GM12878 (cell line): Measurements from ENCODE around the gene ZMYND19. TPM values are rescaled to one million over a fixed set of nuclear protein-coding genes. Genes with fewer than 3 reads are reported as not detected.
"Not testable (repeated sequence)": the region's sequence is repeated elsewhere in the genome, so short reads cannot be mapped to it uniquely, and the experiment has no call there.

Experiments used
- ATAC-seq: fragments of 200-7000 bp; cut with Tn5 transposase; 3 replicates; pipeline ENCODE4 v1.9.1; 2020; ENCODE audit warnings: mild to moderate bottlenecking, moderate library complexity
- BruUV-seq: library from RNA; stranded (reverse); fragments of 400-500 nt; replicated peaks from 2 replicates; lab custom pipeline; 2021; lab: Mats Ljungman, UMichigan
- CTCF ChIA-PET: fragments of 300-600 bp; sonication (Branson Sonifier 250); formaldehyde crosslinking; extraction: SDS; loops from one replicate; lab custom pipeline; 2021; ENCODE audit warnings: inconsistent platforms; lab: Yijun Ruan, JAX
- POLR2A ChIA-PET: fragments of 350-600 bp; formaldehyde crosslinking; extraction: SDS; loops from one replicate; lab custom pipeline; 2021; ENCODE audit warnings: inconsistent platforms; lab: Charles Lee
- RAD21 ChIA-PET: fragments of 300-600 bp; sonication (Branson Sonifier 250); formaldehyde crosslinking; loops from one replicate; lab custom pipeline; 2023; ENCODE audit warnings: antibody characterized with exemption; ENCODE audit not compliant: unreplicated experiment; lab: Charles Lee
- SMC1A ChIA-PET: fragments of 300-600 bp; sonication (Branson Sonifier 250); formaldehyde crosslinking; loops from one replicate; lab custom pipeline; 2023; ENCODE audit not compliant: unreplicated experiment, uncharacterized antibody; lab: Charles Lee
- DNase-seq: peaks from one replicate; pipeline ENCODE4 v3.0.0-alpha.2; 2011; ENCODE audit warnings: low read depth, low spot score
- FAIRE-seq: peaks from 3 replicates; lab custom pipeline; 2011; peaks lifted over from hg19 to GRCh38; lab: Jason Lieb, UNC
- H2AFZ ChIP-seq: 2 replicates; pipeline ENCODE4 v1.6.0; 2011; ENCODE audit warnings: low read depth, low read length, control low read depth; ENCODE audit not compliant: control insufficient read depth
- H3K27ac ChIP-seq: 2 replicates; pipeline ENCODE4 v1.5.1; 2011; ENCODE audit warnings: control low read depth; ENCODE audit not compliant: control insufficient read depth, insufficient read depth
- H3K27me3 ChIP-seq, 2 experiments: replicated peaks in 1 of 2; 2 replicates each; pipeline versions ENCODE4 v1.6.0 to v1.6.1; 2011; ENCODE audit warnings: low read length in 1 of 2; ENCODE audit not compliant: control insufficient read depth in 2 of 2, insufficient read depth in 2 of 2
- H3K36me3 ChIP-seq, 2 experiments: 2 replicates each; pipeline ENCODE4 v1.5.1; 2011; ENCODE audit warnings: low read length in 1 of 2; ENCODE audit not compliant: control insufficient read depth in 2 of 2, insufficient read depth in 2 of 2
- H3K4me1 ChIP-seq: 2 replicates; pipeline ENCODE4 v1.6.1; 2011; ENCODE audit warnings: mild to moderate bottlenecking, low read length, moderate library complexity, mixed read lengths; ENCODE audit not compliant: control insufficient read depth, insufficient read depth
- H3K4me2 ChIP-seq: 2 replicates; pipeline ENCODE4 v1.6.0; 2011; ENCODE audit warnings: control low read depth; ENCODE audit not compliant: control insufficient read depth, insufficient read depth
- H3K4me3 ChIP-seq: fragments of 200-600 bp; sonication (generic); 2 replicates; pipeline ENCODE4 v1.5.1; 2016
- H3K79me2 ChIP-seq: 2 replicates; pipeline ENCODE4 v1.6.0; 2011; ENCODE audit warnings: low read length; ENCODE audit not compliant: control insufficient read depth, insufficient read depth
- H3K9ac ChIP-seq: 2 replicates; pipeline ENCODE4 v1.8.0; 2011; ENCODE audit warnings: low read length, control low read depth, mixed read lengths; ENCODE audit not compliant: control insufficient read depth, insufficient read depth
- H3K9me3 ChIP-seq: replicated peaks from 3 replicates; pipeline ENCODE4 v1.5.1; 2011; ENCODE audit warnings: mild to moderate bottlenecking, low read length; ENCODE audit not compliant: control insufficient read depth, insufficient read depth
- H4K20me1 ChIP-seq: 2 replicates; pipeline ENCODE4 v1.6.0; 2011; ENCODE audit not compliant: control insufficient read depth, insufficient read depth
- BACH1 ChIP-seq: fragments of 450-650 bp; IDR thresholded peaks from 2 replicates; pipeline ENCODE4 v1.6.1; 2017; ENCODE audit warnings: mild to moderate bottlenecking, borderline replicate concordance
- BMI1 ChIP-seq: fragments of 450-650 bp; IDR thresholded peaks from 2 replicates; pipeline ENCODE4 v1.6.1; 2016; ENCODE audit warnings: mild to moderate bottlenecking, moderate library complexity, borderline replicate concordance
- CREB1 ChIP-seq: IDR thresholded peaks from 2 replicates; pipeline ENCODE4 v1.6.1; 2012; ENCODE audit warnings: low read depth, mild to moderate bottlenecking, inconsistent platforms
- CREM ChIP-seq: IDR thresholded peaks from 2 replicates; pipeline ENCODE4 v1.6.1; 2014; ENCODE audit warnings: antibody characterized with exemption, low read depth
- ETV6 ChIP-seq, 2 experiments: fragments of 450-650 bp in 1 of 2; IDR thresholded peaks in 1 of 2; conservative IDR thresholded peaks in 1 of 2; 2 replicates each; pipeline ENCODE4 v1.6.1; 2014; ENCODE audit warnings: antibody characterized with exemption in 1 of 2, borderline replicate concordance in 1 of 2, low read depth in 1 of 2, mild to moderate bottlenecking in 1 of 2, moderate library complexity in 1 of 2
- JUNB ChIP-seq: IDR thresholded peaks from 2 replicates; pipeline ENCODE4 v1.6.1; 2016; ENCODE audit warnings: antibody characterized with exemption, mild to moderate bottlenecking
- POLR2A ChIP-seq: IDR thresholded peaks from 2 replicates; pipeline ENCODE4 v1.6.1; 2011; ENCODE audit warnings: low read depth, mild to moderate bottlenecking, low read length
- TAF1 ChIP-seq: IDR thresholded peaks from 2 replicates; pipeline ENCODE4 v1.6.1; 2011; ENCODE audit warnings: mild to moderate bottlenecking, low read depth, low read length, borderline replicate concordance
- ZNF217 ChIP-seq: fragments of 450-650 bp; IDR thresholded peaks from 2 replicates; pipeline ENCODE4 v1.6.1; 2017; ENCODE audit warnings: antibody characterized with exemption, mild to moderate bottlenecking
- WGBS: methylation state at CpG from one replicate; pipeline ENCODE4 v1.1.6; 2016; ENCODE audit warnings: low lambda C conversion rate; ENCODE audit not compliant: insufficient replicate concordance, insufficient coverage; ENCODE audit errors: missing lambda C conversion rate; 5-methylcytosine and 5-hydroxymethylcytosine counted together
- in situ Hi-C: fragments of 300-500 bp; cut with MboI; formaldehyde crosslinking; loops from 9 replicates; pipeline ENCODE4 v1.14.3; 2018; ENCODE audit warnings: mixed read lengths
- intact Hi-C: fragments of 100-400 bp; cut with micrococcal nuclease; formaldehyde crosslinking; loops from one replicate; pipeline ENCODE4 v1.14.2; 2022; ENCODE audit not compliant: unreplicated experiment
- polyA plus RNA-seq, 11 experiments: library from polyadenylated mRNA; depleted of rRNA in 4 of 11; unstranded in 6 of 11; stranded (reverse) in 5 of 11; fragments of >200 nt; fragmentation: Nextera tagmentation in 4 of 11; fragmentation: Illumina TruSeq in 1 of 11; extraction: Ambion mirVana in 4 of 11; extraction: Trizol in 1 of 11; gene quantifications; 1 replicate in 1 of 11; 2 replicates in 10 of 11; pipeline versions ENCODE4 v1.2.1 to v1.2.3, GENCODE V29; 2011 to 2016; ENCODE audit warnings: inconsistent platforms in 2 of 11, missing spikeins in 2 of 11, low read depth in 1 of 11
- total RNA-seq, 4 experiments: library from RNA; depleted of rRNA in 3 of 4; stranded (reverse); fragments of >200 nt in 3 of 4; fragmentation: Illumina TruSeq in 1 of 4; extraction: Trizol in 1 of 4; gene quantifications; 2 replicates each; pipeline versions ENCODE4 v1.2.1 to v1.2.3, GENCODE V29; 2013 to 2021
- TF ChIP-seq, protein P1 (sequence below): IDR thresholded peaks from 2 replicates; pipeline ENCODE4 v1.6.1; 2012; ENCODE audit warnings: improper control_type of control experiment, low read depth, low read length; ENCODE audit not compliant: insufficient replicate concordance
- TF ChIP-seq, protein P2 (sequence below): fragments of 450-650 bp; IDR thresholded peaks from 2 replicates; pipeline ENCODE4 v1.6.1; 2014; ENCODE audit warnings: mild to moderate bottlenecking
- TF ChIP-seq, protein P3 (sequence below): IDR thresholded peaks from 2 replicates; pipeline ENCODE4 v1.6.1; 2012; ENCODE audit warnings: low read depth, low read length, improper control_type of control experiment

Gene ZMYND19
- total and polyA plus RNA-seq, 10 of the 15 experiments (the other 5 are each of a cell fraction or from before 2014, with no cell fraction given), result 0.84 to 54.8 (median 20.1) TPM

DNA sequence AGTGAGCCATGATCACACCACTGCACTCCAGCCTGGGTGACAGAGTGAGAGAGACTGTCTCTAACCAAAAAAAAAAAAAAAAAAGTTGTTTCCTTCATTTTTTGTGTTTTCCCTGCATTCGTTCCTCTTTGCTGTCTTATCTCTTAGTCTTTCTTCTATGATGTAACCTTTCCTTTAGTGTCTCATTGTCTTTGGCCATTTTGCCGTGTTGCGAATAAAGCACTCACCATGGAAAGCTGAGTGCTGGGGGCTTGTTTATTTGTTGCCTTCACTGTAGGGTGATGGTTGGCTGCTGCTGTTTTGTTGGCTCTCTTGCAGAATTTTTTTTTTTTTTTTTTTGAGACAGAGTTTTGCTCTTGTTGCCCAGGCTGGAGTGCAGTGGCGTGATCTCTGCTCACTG, 36.2 kb upstream of the ZMYND19 start:
- SMC1A ChIA-PET, result no interaction called here
- Histone ChIP-seq H3K79me2 (peaks cover 95% of the 10 kb centered on the region), H4K20me1 (no peaks in the 10 kb centered on the region), H3K4me2 (0 out of 2 replicates have a peak overlapping the region, but pooled peaks have one; percentile 3), H3K9ac (no peak overlapping the region), H3K36me3 (no peaks in the 10 kb centered on the region; a peak in 1 of 4 replicates), H3K9me3 (no peaks in the 10 kb centered on the region; the same call in 2 of the 3 replicates), H3K4me3 (no peak overlapping the region), H3K27me3 (no peaks in the 10 kb centered on the region), H2AFZ (no peak overlapping the region), H3K4me1 (peaks cover 44% of the 10 kb centered on the region), H3K27ac (no peak overlapping the region)
- ATAC-seq (no peak), DNase-seq (no peak), FAIRE-seq (no peak)
- no TSS peak for BruUV-seq
- CTCF ChIA-PET, result no interaction called here
- POLR2A ChIA-PET, result no interaction called here
- RAD21 ChIA-PET, result no interaction called here
- in situ Hi-C loops, result no loop called here
- WGBS, result 100% methylated on average over 4 of the region's 4 CpGs
- intact Hi-C loops, result no loop called here
- TF ChIP-seq ETV6 (conservative IDR thresholded peaks at IDR 0.05 in 1 of 2, IDR thresholded peaks at IDR 0.05 in 1 of 2; ENCODE audit: borderline replicate concordance in 1 of 2, low read depth in 1 of 2), result no peak
- TF ChIP-seq CREM, result no peak
- TF ChIP-seq CREB1, result no peak
- TF ChIP-seq, protein P1, sequence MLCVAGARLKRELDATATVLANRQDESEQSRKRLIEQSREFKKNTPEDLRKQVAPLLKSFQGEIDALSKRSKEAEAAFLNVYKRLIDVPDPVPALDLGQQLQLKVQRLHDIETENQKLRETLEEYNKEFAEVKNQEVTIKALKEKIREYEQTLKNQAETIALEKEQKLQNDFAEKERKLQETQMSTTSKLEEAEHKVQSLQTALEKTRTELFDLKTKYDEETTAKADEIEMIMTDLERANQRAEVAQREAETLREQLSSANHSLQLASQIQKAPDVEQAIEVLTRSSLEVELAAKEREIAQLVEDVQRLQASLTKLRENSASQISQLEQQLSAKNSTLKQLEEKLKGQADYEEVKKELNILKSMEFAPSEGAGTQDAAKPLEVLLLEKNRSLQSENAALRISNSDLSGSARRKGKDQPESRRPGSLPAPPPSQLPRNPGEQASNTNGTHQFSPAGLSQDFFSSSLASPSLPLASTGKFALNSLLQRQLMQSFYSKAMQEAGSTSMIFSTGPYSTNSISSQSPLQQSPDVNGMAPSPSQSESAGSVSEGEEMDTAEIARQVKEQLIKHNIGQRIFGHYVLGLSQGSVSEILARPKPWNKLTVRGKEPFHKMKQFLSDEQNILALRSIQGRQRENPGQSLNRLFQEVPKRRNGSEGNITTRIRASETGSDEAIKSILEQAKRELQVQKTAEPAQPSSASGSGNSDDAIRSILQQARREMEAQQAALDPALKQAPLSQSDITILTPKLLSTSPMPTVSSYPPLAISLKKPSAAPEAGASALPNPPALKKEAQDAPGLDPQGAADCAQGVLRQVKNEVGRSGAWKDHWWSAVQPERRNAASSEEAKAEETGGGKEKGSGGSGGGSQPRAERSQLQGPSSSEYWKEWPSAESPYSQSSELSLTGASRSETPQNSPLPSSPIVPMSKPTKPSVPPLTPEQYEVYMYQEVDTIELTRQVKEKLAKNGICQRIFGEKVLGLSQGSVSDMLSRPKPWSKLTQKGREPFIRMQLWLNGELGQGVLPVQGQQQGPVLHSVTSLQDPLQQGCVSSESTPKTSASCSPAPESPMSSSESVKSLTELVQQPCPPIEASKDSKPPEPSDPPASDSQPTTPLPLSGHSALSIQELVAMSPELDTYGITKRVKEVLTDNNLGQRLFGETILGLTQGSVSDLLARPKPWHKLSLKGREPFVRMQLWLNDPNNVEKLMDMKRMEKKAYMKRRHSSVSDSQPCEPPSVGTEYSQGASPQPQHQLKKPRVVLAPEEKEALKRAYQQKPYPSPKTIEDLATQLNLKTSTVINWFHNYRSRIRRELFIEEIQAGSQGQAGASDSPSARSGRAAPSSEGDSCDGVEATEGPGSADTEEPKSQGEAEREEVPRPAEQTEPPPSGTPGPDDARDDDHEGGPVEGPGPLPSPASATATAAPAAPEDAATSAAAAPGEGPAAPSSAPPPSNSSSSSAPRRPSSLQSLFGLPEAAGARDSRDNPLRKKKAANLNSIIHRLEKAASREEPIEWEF, result no peak
- TF ChIP-seq, protein P2, sequence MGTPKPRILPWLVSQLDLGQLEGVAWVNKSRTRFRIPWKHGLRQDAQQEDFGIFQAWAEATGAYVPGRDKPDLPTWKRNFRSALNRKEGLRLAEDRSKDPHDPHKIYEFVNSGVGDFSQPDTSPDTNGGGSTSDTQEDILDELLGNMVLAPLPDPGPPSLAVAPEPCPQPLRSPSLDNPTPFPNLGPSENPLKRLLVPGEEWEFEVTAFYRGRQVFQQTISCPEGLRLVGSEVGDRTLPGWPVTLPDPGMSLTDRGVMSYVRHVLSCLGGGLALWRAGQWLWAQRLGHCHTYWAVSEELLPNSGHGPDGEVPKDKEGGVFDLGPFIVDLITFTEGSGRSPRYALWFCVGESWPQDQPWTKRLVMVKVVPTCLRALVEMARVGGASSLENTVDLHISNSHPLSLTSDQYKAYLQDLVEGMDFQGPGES, result no peak
- TF ChIP-seq BACH1, result no peak
- no peak for TF ChIP-seq TAF1
- no peak for TF ChIP-seq ZNF217
- TF ChIP-seq BMI1, result no peak
- no peak for TF ChIP-seq POLR2A
- TF ChIP-seq JUNB, result no peak
- TF ChIP-seq, protein P3, sequence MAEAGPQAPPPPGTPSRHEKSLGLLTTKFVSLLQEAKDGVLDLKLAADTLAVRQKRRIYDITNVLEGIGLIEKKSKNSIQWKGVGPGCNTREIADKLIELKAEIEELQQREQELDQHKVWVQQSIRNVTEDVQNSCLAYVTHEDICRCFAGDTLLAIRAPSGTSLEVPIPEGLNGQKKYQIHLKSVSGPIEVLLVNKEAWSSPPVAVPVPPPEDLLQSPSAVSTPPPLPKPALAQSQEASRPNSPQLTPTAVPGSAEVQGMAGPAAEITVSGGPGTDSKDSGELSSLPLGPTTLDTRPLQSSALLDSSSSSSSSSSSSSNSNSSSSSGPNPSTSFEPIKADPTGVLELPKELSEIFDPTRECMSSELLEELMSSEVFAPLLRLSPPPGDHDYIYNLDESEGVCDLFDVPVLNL, result no peak

DNA sequence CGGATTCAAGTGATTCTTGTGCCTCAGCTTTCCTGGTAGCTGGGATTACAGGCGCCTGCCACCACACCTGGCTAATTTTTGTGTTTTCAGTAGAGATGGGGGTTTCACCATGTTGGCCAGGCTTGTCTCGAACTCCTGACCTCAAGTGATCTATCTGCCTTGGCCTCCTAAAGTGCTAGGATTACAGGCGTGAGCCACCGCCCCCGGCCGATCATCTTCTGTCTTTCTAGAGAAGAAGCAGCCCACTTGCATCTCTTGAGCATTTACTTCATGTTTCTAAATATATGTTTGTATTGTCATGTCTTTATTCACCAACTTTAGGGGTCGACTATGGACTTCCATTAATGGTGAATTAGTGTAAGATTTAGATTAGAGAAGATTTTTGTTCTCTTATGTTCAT, 31.9 kb upstream of the ZMYND19 start:
- peaks cover 91% of the 10 kb centered on the region for H3K79me2 ChIP-seq
- H3K27ac ChIP-seq, H3K9me3 ChIP-seq, H4K20me1 ChIP-seq, RAD21 ChIA-PET, intact Hi-C loops, in situ Hi-C loops, FAIRE-seq, SMC1A ChIA-PET, ATAC-seq, BruUV-seq, DNase-seq, H3K27me3 ChIP-seq, H3K36me3 ChIP-seq, H2AFZ ChIP-seq, H3K9ac ChIP-seq, H3K4me2 ChIP-seq, H3K4me3 ChIP-seq: not testable (repeated sequence)
- WGBS, result 82% methylated on average over 8 of the region's 8 CpGs
- POLR2A ChIA-PET, result interaction anchor here (0.6 kb wide), 1 partner anchor 140 kb away, joined by 3 read pairs; no protein-coding TSS in a partner anchor
- peaks cover 27% of the 10 kb centered on the region for H3K4me1 ChIP-seq
- CTCF ChIA-PET, result interaction anchor here (1.3 kb wide), 1 partner anchor 44 kb away, joined by 6 read pairs; the partner anchor contains the start of gene DPH7
